Caki2 (cell line): ENCODE data around the gene LINS1. TPM values are rescaled to one million over a fixed set of nuclear protein-coding genes. Genes with fewer than 3 reads are reported as not detected.
"Not testable (repeated sequence)": the region's sequence is repeated elsewhere in the genome, so short reads cannot be mapped to it uniquely, and the experiment has no call there.

ENCODE experiments used
- DNase-seq: peaks from one replicate; pipeline ENCODE4 v3.0.0-alpha.2; 2015; ENCODE audit warnings: low read depth
- in situ Hi-C: cut with HindIII; loops from 2 replicates; pipeline ENCODE4 v1.10.0; 2016; ENCODE audit warnings: low sequenced_read_pairs, low pct_unique_long_range_greater_than_20kb, mixed read lengths
- total RNA-seq: library from RNA; depleted of rRNA; stranded (reverse); fragments of >200 nt; shearing (Covaris generic); gene quantifications from 2 replicates; pipeline ENCODE4 v1.2.3, GENCODE V29; 2014; ENCODE audit warnings: low replicate concordance

The LINS1 gene
- total RNA-seq, 1 experiment from 2014 or later, result 7.8 TPM

DNA sequence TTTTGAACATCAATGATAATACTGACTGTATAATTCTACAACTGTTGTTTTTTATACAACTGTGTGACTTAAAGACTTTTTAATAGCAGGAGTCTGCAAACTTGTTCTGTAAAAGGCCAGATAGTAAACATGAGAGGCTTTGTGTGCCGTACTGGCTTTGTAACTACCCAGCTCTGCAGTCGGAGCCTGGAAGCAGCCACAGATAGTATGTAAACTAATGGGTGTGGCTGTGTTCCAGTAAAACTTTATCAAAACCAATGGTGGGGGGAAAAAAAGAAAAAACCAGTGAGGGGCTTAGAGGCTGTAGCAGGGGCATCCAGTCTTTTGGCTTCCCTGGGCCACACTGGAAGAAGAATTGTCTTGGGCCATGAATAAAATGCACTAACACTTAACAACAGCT, 12.4 kb upstream of the LINS1 start:
- in situ Hi-C loops, result no loop called here
- DNase-seq, result no peak

DNA sequence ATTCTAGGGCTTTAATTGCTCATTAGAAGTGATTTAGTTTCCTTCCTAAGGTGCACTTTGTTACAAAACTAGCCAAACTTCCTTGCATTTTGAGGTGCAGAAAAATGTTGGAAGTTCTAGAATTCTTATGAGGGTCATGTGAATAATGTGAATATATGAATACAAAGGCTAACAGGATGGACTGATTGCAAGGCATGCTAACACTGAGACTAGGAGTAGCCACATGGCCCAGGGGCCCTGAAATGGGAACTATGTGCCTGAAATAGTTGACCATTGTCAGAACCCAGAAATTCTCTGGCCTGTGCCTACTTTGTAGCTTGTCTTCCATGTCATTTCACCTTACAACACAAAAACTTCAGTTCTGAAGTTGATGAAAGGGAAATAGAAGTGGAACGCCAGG, 11.2 kb upstream of the LINS1 start:
- in situ Hi-C loops, result no loop called here
- no peak for DNase-seq

DNA sequence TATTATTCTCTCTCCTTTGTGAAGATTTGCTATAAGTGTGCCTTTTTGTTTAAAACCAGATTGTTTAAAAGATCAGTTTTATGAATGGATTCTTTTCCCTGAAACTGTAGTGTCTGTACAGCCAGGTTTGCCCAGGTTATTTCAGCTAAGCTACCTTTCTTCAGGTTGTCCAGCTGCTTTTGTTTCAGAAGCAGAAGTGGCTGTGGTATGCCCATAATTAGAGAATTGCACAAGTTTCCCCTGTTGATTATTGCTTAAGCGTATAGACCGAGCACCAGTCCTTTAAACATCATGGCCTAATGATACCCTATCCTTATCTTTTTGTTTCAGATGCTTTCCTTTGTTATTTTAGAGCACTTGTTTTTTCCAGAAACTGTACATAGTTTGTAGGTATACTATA, 10.6 kb upstream of the LINS1 start:
- no peak for DNase-seq
- in situ Hi-C loops, result no loop called here

DNA sequence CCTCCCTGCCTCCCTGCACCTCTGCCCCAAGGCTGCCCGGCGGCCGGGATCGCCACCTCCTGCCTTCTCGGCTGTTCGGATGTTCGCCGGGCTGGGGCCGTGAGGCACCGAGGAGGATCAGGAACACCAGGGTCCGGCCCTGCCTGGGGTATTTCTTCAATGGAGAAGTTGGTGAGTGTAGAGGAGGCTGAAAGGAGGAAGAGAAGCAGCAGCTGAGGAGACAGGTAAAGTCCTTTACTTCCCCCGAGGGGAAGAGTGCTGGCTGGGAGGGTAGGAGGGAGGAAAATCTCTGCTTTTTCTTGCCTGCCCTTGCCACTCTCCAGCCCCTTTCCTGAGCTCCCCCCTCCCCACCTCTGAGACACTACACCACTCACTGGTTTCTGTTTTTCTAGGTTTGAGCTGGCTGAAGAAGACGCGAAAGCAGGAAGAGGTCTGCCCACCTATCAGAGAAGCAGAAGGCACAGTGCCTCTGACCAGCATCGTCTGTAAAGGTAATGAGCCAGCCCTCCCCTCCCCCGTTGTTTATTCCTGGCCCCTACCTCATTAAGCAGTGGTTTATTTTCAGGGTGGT, 924 bp upstream of the LINS1 start:
- in situ Hi-C loops, result no loop called here
- no peak for DNase-seq

DNA sequence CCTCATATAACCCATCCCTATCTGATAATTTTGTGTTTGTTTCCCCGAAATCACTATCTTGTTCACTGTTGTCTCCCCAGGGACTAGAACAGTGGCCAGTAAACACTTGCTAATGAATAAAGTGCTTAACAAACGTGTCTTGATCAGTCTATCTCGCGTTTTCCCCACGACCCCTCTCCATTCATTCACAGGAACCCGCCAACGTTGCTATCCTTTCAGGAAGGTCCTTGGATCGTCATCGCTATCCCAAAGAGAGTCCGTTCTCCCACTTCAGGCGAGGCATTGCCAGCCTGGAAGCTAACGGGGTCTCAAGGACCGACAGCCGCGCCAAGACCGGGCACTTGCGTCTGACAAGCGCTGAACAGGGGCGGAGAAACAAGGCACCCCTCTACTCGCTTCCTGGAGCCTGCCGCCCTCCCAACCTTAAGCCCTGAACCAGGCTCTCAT, 344 bp downstream of the LINS1 start:
- DNase-seq, result no peak
- in situ Hi-C loops, result no loop called here

DNA sequence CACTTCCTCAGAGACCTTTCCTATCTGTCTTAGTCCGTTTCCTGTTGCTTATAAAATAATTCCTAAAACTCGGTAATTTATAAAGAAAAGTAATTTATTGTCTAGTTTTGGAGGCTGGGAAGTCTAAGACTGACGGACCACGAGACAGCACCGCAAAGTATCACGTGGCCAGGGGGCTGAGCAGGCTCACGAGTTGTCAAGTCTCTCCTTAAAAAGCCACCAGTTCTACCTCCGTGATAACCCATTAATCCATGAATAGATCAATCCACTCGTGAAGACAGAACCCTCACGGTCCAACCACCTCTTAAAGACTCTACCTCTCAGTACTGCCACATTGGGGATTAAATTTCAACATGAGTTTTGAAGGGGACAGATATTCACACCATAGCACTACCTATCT, 821 bp downstream of the LINS1 start:
- no peak for DNase-seq
- in situ Hi-C loops, result no loop called here

DNA sequence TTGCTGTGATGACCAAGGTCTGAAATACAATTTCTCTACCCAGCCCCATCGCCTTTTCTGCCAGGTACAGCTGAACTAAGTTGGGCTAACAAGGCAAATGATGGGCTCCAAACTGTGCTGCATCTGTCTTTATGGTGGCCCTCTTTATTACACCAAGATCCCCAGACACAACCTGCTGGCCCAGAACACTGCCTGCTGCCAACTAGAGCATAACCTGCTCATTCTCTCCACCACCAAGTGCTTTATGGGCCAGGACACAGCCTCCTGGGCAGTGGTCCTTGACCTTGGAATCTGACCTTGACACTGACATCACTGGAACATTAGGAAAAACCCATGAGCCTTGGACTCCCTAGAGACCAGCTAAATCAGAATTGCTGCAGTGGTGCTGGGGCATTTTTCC, 3.3 kb downstream of the LINS1 start:
- DNase-seq, result no peak
- in situ Hi-C loops, result no loop called here

DNA sequence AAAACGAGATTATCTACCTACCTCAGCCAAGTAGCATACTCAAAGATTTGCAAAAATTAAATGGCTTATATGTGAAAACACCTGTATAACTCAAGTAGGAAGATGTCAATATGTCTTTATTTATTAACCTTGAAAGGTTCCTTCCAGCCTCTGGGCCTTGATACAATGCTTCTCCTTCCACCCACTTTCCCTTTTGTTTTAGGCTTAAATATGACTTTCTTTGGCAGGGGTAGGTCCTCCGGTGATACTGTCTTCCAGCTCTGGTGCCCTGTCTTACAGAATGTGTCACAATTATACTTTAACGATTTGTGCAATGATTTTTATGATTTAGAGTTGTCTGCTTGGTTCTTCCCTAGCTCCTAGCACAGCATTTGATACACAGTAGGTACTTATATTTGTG, 4.1 kb downstream of the LINS1 start:
- in situ Hi-C loops, result no loop called here
- no peak for DNase-seq

DNA sequence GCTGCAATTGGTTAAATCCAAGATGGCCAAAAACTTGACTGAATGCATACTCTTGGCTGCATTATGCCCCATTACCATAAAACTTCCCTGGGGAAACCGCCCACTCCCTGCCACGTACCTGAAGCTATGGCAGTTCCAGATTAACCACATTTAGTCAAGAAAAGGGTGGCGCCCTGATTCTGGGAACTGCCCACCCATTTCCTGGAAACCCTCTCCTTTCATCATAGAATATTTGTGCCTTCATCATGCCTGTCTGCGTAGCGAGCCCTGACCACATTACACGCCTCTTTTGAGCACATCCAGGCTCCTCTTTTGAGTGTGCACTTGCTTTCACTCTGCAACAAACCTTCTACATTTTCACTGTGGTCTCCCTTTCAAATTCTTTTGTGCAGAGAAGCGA, 5.2 kb downstream of the LINS1 start:
- in situ Hi-C loops, result no loop called here
- DNase-seq, result no peak

DNA sequence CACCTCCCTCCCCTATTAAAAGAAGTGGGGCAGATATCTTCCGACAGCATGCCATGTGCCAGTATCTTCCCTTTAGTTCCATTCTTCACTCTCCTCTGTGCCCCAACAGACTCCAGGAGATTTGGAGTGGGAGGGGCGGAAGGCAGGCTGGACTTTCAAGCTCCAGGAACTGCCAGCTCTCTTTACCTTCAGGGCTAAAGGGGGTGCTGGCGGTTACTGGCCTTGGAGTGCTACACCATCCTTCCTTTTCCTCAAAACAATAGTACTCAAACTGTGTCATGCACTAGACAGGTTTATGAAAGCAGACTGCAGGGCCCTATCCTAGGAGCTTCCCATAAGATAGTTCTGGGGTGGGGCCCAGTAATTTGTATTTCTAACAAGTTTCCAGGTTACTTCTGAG, 6.0 kb downstream of the LINS1 start:
- no peak for DNase-seq
- in situ Hi-C loops, result no loop called here

DNA sequence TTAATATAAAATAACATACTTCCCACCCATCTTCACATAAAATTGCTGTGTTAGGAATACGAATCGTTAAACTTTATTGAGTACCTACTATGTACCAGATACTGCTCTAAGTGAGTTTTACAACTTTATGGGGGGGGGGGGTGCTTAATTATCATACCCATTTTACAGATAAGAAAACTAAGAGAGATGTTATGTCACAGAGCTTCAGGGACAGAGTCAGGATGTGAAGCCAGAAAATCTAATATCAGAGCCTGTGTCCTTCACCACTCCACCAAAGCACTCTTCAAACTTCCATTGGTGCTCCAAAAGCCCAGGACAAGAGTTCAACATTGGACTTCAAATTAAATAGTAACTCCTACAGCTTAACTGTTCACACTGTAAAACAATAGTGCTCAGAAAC, 8.6 kb downstream of the LINS1 start:
- no peak for DNase-seq
- in situ Hi-C loops, result no loop called here

DNA sequence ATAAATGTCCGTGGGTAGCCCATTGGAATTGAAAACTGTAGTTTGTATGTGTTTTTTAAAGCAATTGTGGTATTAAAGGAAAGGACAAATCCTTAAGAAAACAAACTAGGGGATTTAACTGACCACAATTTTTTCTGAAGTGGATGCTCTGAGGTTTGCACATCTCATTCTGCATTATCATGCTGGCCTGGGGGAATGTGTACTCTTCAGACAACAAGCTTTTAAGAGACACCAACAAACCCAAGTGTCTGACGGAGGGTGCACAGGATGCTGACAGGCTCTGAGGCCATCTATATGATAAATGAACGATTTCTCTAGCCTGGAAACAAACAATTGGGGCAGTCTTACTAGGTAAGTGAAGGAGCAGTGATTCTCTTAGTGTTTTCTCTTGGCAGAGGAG, 9.1 kb downstream of the LINS1 start:
- DNase-seq, result no peak
- in situ Hi-C loops, result no loop called here

DNA sequence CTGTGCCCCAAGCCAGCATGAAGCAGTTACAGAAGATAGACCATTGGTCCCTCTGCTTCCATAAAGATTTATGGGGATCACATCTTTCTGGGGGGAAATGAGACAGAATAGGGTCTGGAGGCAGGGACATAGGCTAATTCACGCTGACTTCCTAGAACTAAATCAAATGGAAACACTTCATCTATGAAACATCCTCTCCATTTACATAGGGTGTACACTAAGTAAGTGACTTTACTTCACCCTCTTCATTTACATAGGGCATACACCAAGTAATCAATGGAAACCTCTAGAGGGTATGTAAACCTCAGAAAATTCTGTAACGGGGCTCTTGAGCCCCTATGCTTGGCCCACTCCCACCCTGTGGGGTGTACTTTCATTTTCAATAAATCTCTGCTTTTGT, 10.1 kb downstream of the LINS1 start:
- in situ Hi-C loops, result no loop called here
- no peak for DNase-seq

DNA sequence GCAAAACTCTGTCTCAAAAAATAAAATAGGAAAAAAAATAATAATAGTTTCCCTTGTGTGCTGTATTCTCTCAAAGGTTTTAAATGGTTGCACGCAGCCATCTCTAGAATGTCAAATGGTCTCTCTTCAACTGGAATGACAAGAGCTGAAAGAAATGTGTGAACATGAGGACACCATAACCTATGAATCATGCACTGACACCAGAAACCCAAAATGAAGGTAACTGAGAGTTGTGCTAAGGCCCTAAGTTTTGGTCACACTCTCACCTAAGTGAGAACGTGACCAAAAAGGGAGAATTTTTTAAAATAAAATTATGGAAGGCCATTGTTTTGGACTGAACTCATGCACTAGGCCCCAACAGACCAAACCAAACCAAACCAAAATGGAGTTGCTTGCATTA, 10.8 kb downstream of the LINS1 start:
- DNase-seq, in situ Hi-C loops: not testable (repeated sequence)

DNA sequence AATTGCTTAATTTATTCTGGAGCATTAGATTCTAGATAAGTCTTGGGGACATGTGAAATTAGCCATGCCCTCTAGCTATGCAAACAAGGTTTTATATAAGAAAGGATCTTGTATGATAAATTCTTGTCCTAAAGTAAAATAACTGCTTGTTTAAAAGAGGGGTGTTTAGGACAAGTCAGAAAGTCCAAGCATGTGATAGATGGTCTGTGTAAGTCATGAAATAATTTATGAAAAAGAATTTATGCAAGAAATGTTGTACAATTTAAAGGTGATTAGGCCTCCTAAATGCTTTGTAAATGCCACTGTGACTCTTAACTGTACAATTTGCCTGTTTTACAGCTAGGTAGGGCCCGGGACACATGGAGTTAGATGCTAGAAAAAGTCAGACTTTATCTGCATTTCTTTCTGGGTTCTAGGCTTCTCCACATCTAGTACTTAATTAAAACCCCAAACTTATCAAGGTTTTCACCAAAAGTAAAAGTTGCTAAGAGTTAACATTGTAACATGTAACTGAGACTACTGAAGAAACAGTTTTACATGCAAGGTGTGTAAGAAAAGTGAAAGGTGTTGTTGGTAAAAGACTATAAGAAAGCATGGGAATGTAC, 13.2 kb downstream of the LINS1 start:
- DNase-seq, result peak; percentile 28
- in situ Hi-C loops, result no loop called here

DNA sequence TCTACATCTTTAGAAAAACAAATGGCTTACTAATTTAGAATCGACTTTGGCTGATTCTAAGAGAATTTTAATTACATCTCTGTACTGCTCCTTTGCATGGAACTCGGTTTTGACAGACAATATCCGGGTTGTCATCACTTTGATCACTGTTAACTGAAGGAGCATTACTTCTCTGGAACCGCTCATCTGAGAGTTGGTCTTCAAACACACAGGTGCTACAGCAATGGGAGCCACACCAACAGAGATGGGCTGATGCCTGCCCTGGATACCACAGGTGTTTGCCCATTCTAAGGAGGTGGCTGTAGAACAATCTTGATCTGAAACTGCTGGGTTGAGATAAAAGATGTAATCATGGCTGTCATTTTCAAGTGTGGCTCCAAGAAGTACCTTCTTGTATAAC, 21.6 kb downstream of the LINS1 start:
- in situ Hi-C loops, result no loop called here

DNA sequence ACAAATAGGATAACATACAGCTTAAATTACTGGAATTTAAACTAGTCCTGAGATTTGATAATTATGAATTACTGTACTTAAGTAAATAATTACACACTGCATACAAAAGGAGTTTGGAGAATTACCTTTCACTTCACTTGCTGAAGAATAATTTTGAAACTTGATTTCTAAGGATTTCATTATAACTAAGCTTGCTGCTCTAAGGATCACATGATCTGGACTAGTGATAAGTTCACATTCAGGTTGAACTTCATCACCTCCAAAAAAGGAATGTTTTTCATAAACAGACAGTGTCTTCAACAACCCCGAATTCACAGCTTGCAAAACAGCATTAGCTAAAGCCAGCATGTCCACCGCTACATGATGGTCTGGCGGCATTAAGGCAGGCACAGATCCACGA, 28.5 kb downstream of the LINS1 start:
- in situ Hi-C loops, result no loop called here
- DNase-seq, result no peak

More for the DNA sequence above, 21.6 kb downstream of the LINS1 start:
- no peak for DNase-seq

DNA sequence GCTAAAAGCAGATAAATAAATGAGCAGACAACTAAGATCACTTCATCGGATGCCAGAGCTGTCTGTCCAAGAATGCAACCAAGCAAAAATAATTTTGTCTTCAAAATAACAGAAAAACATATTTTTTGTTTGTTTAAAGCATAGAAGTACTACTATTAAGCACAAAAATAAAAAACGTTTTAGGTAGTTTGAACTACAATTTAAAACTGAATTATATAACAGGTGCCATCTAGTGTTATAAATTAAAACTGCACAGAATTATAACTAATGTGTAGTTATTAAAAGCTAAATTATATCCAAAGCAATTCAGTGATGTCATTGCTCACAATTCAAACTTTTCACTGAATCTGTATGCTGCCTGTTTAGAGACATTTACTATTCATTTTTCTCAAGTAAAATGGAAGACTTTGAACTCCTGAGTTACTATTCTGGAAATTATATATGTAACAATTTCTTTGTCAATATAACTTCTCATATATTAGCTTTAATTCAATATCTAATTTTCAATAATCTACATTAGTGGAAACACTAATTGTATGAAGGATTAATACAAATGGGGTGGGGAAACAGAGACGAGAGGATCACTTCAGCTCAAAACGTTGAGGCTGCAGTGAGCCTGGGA, 29.5 kb downstream of the LINS1 start:
- in situ Hi-C loops, result no loop called here
- DNase-seq, result no peak

DNA sequence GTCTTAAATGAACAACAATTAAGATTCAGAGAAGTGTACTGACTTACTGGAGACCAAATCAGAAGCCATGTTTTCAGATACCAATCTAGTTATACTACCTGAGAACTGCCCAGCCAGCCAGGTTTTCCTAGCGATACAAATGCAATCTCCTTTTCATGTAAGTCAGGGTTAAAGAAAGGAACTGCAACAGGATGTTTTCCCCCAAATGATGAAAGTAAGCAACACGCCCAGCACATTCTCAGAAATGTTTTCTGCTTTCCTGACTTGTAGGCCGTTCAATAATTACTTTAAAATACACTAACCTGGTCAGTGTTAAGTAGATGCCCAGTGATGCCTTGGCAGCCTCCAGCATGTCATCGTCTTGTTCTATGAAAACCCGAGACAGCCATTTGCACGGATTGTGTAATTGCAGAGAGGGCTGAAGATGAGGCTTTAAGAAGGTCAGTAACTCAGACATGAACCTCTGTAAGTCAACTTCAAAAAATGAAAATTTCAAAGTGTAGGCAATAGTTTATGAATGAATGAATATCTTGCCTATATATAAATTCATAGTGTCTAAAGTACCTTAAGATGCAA, 30.3 kb downstream of the LINS1 start:
- no peak for DNase-seq
- in situ Hi-C loops, result no loop called here
